Ishikawa (cell line): ENCODE measurements around the gene UBA3.

ENCODE experiments used
- RAD21 ChIP-seq: IDR thresholded peaks from 2 replicates; pipeline ENCODE4 v1.6.1; 2012; ENCODE audit warnings: low read depth
- TCF12 ChIP-seq: IDR thresholded peaks from 2 replicates; pipeline ENCODE4 v1.6.1; 2012; ENCODE audit warnings: low read depth
- YY1 ChIP-seq: IDR thresholded peaks from 2 replicates; pipeline ENCODE4 v1.6.1; 2012; ENCODE audit warnings: low read depth
- ZBTB7A ChIP-seq: IDR thresholded peaks from 2 replicates; pipeline ENCODE4 v1.6.1; 2012; ENCODE audit warnings: low read depth

DNA sequence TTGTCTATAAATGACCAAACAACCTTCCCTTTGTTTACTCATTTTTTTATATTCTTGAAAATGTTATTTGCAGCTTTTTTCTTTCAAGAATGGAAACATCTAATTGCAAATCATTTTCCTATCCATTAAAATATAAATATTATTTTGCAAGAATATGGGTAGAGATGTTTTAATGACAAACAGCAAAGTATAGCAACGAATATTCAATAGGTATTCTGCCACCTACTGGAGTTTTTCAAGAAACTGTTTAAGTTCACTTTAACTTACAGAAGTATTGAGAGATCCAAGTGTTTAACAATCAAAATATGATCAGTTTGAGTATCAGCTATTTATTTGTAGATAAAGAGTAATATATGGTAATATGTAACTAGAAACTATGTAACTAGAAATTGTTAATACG lies 59.7 kb downstream of the UBA3 start:
- TF ChIP-seq YY1 = no peak
- no peak for TF ChIP-seq ZBTB7A
- no peak for TF ChIP-seq TCF12
- no peak for TF ChIP-seq RAD21
